NCI-H2029 treated with DMSO at 0.1 percent for 48 hours (cell line): ENCODE measurements around the gene GRB2.
A peak's percentile ranks its signal among the peaks of the same experiment; 100 is the strongest.
"Not testable (repeated sequence)": the region's sequence is repeated elsewhere in the genome, so short reads cannot be mapped to it uniquely, and the experiment has no call there.

Experiments used
- DNase-seq: peaks from one replicate; lab custom pipeline; 2025; lab: John Stamatoyannopoulos, UW

GRB2 gene

DNA sequence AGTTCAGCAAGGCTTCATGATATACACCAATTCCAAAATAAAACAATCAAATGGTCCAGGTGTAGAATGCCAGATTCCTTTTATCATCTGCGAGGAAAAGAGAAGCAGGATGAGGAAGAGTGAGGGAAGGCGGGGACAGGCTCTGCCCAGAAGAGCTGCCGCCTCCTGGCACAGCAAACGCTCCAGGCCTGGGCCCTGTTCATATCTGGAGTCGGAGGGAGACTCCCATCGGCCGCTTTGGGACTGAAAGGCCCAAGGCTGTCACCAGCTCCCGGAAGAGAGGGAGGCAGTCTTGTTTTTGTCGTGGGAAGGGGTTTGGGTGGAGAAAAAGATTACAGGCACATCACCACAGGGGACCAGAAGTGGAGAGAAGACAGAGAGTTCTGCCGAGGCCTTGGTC, 87.3 kb downstream of the GRB2 start:
- DNase-seq, result no peak

DNA sequence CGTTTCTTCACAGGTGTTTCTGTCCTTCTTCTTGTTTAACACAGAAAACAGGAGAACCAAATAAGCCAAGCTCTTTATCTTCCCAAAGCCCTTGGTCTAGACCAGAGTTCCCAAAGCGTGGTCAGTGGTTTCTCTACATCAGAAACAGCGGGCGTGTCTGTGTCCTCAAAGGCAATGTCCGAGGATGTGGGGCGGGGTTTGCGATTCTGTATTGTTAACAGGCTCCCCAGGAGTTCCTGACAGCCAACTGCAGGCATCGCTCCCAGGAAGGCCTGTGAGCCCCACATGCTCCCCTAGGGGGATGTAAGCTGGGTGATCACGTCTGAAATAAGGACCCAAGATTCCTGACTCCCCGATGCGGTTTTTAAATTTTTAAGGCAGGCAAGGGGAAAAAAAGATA, 87.8 kb downstream of the GRB2 start:
- DNase-seq, result no peak

DNA sequence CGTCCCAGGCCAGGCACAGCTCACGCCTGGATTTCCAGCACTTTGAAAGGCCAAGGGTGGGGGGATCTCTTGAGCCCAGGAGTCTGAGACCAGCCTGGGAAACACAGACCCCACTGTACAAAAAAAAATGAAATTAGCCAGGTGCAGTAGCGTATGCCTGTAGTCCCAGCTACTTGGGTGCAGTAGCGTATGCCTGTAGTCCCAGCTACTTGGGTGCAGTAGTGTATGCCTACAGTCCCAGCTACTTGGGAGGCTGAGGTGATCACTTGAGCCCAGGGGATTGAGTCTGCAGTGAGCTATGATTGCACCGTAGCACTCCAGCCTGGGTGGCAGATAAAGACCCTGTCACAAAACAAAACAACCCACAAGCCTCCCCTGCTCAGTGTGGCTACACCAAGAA, 89.2 kb downstream of the GRB2 start:
- no peak for DNase-seq

DNA sequence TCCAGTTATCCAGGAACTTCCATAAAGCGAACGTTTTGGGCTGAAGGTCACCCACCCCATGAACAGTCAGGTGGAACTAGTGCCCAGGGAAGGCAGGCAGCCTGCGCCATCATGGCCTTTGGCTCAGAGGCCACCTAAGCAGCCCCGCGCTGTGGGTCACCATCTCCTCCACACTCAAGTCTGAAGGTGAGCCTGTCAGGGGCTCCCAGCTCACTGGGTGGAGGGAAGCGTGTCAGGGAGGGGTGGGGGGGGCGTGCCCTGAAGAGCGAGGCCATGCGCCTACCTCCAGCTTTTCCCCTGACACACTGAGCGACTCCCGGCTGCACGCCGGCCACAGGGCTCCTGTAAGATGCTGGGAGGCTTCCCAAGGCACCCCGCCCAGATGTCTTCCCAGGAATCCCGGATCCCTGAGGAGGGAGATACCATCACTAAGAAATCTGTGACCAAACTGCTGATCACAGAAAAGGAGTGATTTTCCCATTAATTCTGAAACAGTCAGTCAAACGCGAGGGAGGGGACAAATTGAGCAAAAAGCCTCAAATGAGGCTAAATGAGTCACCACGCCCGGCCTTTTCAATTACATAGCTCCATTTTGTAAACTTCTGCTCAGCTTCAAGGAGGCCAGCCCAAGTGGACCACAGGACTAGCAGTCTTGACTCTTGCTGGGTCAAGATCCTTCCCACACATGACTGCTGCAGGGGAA, 89.8 kb downstream of the GRB2 start:
- no peak for DNase-seq

DNA sequence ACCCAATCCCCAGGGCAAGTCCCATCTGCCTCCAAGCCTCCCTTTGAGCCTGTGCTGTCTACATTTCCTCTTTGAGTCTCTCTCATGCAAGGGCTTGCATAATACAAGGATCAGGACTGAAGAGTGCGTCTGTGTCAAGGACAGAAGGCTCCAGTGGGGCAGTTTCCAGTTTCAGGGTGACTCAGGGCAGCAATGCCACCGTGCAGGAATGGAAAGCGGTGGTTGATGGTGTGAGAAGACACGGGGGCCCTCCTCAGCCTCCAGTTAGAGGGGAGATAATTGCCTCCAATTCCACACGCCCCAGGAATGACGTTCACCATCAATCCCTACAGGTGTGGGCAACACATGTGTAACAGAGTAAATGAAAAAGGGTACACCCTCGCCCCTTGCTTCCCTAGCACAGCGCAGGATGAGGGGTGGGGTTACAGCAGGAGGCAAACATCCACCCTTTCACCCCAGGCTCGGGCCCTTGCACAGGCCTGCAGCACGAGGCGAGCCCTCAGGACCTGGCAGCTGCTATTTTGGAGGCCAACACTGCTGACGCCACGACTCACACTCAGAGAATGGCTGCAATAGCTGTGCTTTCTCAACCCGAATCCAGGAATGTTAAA, 91.4 kb downstream of the GRB2 start:
- no peak for DNase-seq

DNA sequence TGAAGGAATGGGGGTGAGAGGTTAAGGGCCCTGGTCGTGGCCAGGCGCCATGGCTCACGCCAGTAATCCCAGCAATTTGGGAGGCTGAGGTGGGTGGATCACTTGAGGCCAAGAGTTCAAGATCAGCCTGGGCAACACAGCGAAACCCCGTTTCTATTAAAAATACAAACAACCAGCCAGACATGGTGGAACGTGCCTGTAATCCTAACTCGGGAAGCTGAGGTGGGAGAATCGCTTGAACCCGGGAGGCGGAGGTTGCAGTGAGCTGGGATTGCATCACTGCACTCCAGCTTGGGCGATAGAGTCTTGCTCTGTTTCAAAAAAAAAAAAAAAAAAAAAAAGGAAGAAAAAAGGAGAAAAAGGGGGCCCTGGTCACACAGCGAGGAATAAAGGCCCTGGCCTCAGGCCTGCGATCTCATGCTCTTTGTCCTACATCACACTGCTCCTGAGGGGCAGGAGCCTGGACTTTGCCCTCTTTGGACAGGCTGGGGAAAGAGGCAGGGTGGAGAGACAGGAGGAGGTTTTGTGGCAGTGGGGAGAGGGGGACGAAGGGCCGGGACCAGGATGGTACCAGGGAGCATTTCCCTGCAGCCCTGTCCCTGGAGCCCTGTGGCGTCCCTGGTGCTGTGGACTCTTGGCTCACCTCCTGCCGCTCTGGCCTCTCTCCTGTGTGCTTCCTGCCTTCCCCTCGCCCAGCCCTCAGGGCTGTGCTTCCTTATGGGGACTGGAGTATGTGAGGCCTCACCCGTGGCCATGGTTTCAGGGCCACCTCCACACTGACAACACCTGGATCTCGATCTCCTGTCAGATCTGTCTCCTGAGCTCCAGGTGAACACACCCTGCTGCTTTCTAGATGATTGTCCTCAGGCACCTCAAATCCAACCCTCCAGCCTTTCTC, 96.5 kb downstream of the GRB2 start:
- DNase-seq, result no peak

DNA sequence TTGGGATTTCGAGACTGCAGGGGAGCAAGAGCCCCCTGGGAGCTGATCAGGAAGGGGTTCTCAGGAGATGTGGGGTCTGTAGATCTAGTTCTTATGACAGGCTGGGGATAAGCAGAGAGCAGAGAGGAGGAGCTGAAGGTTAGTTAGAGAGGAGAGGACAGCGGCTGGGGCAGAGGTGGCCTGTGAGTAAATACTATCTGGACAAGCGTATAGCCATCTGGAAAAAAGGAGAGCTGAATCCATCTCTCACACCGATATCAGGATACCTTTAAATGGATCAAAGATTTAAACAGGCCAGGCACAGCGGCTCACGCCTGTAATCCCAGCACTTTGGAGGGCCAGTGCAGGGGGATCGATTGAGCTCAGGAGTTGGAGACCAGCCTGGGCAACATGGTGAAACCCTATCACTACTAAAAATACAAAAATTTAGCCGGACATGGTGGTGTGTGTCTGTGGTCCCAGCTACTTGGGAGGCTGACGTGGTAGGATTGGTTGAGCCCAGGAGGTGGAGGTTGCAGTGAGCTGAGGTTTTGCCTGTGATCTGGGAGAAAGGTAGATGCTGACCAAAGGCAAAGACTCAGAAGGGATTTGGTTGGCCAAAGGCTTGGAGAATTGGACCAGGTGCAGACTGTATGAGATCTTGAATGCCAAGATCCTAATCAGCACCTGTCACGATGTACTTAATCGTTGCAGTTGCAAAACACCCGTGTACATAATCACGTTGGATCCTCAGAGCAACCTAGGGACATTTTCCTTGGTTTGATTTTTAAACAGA, 97.3 kb downstream of the GRB2 start:
- DNase-seq, result no peak

DNA sequence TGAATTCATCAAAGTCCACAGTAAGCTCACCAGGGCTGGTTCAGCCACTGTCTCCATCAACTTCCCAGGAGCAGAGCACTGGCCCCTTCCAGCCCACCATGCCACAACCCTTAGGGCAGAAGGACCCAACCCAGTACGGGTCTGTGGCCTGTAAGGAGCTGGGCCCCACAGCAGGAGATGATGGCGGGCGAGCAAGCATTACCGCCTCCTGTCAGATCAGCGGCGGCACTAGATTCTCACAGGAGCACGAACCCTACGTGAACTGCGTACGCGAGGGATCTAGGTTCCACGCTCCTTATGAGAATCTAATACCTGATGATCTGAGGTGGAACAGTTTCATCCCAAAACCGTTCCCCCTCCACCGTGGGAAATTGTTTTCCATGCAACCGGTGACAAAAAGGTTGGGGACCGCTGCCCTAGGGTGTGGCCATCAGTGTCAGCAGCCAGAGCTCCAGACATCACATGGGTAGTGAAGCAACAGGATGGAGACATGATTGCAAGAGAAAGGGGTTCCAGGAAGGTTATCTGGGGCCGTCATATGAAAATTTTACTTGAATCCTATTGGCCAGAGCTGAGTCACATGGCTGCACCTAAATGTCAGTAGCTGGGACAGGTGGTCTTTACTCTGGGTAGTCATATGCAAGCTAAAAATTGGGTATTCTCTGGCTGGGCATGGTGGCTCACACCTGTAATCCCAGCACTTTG, 103.8 kb downstream of the GRB2 start:
- no peak for DNase-seq

DNA sequence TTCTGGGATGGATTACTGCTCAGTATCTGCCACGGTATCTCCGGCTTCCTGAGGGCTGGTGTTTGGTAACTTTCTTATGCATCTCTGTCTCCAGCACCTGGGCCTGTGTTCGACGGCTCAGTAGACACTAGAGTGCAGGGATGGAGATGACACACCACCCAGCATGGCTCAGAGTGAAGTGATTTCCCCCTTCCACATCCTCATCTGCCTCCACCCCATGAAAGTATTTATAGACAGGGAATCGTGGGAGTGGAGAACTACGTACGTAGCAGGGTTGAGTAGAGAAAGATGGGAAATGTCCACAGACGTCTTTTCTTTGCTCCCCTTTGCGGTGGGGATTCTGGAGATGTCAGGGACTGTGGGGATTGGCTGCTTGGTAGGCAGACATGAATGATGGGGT, 104.4 kb downstream of the GRB2 start:
- no peak for DNase-seq

DNA sequence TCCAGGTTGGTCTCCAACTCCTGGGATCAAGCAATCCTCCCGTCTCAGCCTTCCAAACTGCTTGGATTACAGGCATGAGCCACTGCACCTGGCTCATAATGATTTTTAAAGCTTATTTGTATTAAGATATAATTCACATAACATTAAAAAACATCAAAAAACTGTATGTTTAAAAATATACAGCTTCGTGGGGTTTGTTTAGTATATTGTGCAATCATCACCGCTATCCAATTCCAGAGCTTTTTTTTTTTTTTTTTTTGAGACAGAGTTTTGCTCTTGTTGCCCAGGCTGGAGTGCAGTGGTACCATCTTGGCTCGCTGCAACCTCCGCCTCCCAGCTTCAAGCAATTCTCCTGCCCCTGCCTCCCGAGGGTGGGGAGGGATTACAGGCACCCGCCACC, 105.2 kb downstream of the GRB2 start:
- DNase-seq, result no peak

DNA sequence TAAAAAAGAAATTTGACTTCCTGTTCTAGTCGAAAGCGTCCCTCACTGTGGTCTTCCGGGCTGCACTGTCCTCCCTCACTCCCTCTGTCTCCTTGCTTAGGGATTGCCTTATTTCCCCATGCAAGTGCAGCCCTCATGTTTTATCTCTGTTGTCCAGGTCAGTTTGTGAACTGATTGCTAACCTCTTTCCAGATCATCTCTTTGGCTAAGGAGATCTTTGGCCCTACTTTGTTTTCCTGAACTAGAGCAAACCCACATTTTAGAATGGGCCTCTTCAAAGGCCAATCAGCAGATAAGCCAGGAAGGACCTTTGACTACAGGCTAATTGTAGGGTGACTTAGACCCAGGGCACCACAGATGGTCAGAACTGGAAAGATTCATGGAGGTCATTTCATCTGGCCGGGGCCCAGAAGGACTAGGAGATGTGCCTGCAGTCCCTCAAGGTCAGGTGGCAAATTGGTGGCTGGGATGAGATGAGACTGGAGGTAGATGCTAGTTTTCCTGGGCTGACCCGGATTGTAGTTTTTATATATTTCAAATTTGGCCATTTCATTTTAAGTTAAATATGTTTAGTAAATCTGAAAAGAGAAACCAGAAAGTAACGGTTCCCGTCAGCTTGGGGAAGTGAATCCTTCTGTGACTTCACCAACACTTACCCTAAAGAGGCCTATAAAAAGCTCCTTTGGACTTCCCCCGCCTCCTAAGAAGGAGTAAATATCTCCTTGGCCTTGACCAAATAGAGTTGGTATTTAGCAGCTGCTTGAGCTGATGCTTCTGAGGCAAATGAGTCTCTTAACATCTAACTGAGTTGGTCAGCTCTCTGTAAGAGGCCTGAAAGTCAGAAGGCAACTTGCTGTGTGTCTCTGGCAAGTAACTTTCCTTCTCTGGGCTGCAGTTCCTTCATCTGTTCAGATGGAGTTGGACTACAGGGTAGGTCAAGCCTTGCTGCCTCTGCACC, 110.0 kb downstream of the GRB2 start:
- DNase-seq, result no peak

DNA sequence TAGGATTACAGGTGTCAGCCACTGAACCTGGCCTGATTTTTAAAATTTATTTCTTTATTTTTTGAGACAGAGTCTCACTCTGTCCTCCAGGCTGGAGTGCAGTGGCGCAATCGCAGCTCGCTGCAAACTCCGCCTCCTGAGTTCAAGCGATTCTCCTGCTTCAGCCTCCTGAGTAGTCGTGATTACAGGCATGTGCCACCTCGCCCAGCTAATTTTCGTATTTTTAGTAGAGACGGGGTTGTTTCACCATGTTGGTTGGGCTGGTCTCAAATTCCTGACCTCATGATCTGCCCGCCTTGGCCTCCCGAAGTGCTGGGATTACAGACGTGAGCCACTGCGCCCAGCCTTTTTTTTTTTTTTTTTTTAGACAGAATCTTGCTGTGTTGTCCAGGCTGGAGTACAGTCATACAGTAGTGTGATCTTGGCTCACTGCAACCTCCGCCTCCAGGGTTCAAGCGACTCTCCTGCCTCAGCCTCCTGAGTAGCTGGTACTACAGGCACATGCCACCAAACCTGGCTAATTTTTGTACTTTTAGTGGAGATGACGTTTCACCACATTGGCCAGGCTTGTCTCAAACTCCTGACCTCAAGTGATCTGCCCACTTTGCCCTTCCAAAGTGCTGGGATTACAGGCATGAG, 112.5 kb downstream of the GRB2 start:
- not testable (repeated sequence) for DNase-seq

DNA sequence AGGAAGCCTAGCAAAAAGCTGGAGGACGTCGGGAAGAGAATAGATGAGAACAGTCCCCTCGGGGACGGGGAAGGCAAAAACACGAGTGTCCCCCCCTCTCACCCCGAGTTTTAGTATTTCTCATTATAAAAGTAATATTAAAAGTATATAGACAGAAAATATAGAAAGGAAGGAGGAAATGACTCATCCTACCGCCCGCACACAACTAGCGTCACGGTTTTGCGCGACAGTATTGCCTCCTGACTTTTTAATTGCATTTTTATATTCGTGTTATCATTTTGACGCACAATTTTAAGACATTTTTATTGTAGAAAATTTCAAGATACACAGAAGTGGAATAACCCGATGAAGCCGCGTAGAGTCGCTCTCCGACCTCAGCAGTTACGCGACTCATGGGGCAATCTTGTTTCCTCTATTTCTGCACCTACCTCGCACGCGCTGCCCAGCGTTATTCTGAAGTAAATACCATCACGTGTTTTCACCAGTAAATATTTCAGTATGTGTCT, 115.6 kb downstream of the GRB2 start:
- DNase-seq, result no peak

DNA sequence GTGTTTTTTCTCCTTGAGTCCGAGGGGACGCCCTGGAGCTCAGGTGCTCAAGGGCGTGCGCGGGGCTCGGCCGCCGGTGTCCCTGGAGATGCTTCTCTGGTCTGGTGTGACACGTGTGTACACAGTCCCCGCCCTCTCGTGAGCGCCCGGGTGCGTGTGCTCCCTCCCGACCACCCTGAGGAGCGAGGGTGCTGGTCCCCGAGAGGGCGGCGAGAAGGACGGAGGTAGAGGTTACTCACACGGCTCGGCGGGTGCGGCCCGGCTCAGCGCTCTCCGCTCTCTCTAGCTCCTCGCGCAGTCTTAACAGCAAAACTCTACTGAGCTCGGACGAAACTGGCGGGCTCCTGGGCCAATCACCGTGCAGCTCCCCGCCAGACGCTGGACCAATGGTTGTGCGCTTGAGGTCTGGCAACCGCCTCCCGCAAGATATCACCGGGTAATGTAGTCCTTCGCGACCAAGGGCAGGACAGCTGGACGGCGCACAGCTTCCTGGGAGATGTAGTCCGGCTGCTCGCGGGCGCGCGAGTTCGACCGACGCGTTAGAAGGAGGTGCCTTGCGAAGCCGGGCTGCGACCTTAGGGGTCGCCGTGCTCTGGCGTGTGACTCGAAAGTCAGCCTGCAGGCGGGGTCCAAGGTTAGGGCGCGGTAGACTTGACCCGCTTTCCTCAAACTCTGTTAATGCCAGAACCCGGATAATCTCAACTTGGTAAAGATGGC, 116.2 kb downstream of the GRB2 start, which contains the start of gene SLC25A19:
Gene SLC25A19, minus strand, starts transcription at position 319 of the 717 bp plus-strand sequence. CDS start 2,669 bp downstream, outside the sequence.
- peak; percentile 86 for DNase-seq

DNA sequence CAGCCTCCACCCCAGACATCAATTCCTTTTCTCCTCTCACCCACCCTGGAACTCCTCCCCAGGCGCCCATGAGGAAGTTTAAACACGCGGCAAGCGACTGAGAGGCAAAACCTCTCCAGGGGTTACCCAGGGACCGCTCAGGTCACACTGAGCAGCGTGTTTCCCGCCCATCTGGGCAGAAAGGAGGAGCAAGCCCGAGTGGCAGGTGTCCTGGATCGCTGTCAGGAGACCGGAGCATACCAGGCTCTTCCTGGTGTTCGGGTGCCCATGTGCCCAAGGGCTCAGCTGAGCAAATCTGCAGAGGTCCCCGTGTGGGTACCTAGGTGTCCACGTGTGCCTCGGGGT, 116.7 kb downstream of the GRB2 start:
- DNase-seq, result no peak

DNA sequence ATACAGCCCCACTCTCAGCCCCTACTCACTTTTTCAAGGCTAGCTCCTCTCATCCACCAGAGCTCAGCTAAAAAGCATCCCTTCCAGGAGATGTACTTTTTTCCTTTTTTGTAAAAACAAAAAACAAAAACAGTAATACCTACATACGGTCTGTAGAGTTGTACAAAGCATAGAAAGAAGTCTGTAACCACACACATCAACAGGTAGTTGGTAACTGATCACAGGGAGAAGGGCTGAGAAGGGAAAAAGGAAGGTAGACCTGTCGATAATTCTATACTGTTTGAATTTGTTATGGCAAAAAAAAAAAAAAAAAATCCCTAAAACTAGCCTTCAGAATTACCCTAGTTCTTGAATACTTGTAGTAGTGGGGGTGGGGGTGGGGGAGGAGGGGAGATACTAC, 117.1 kb downstream of the GRB2 start:
- no peak for DNase-seq

DNA sequence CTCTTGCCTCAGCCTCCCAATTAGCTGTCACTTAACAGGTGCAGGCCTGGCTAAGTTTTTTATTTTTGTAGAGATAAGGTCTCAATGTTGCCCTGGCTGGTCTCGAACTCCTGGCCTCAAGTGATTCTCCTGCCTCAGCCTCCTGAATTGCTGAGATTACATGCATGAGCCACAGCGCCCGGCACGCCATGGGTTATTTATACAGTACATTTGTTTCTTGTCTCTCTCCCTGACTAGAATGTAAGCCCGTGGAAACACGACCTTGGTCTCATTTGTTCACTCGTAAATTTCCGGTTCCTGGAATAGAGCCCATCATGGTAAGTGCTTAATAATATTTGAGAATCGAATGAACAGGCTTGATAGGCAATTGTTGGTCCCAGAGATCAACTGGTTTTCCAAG, 118.3 kb downstream of the GRB2 start:
- no peak for DNase-seq

DNA sequence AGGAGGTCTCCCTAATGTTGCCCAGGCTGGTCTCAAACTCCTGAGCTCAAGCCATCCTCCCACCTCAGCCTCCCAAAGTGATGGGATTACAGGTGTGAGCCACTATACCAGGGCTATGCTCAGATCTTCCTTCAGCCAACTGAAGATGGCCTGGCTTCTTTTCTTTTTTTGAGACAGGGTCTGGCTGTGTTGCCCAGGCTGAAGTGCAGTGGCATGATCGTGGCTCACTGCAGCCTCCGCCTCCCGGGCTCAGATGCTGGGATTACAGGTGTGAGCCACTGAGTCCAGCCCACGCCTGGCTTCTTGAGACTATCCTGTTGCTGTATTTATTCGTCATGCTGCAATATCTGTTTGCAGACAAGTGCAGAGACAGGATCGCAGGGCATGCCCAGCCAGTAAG, 120.4 kb downstream of the GRB2 start:
- no peak for DNase-seq

DNA sequence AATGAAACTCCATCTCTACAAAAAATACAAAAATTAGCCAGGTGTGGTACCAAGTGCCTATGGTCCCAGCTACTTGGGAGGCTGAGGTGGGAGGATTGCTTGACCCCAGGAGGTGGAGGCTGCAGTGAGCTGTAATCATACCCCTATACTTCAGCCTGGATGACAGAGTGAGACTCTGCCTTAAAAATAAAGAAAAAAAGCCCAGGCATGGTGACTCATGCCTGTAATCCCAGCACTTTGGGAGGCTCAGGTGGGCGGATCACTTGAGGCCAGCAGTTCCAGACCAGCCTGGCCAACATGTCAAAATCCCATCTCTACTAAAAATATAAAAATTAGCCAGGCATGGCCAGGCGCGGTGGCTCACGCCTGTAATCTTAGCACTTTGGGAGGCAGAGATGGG, 125.3 kb downstream of the GRB2 start:
- DNase-seq, result not testable (repeated sequence)
